ENCODE data around the gene CLTCL1. TPM values are rescaled to one million over a fixed set of nuclear protein-coding genes. Genes with fewer than 3 reads are reported as not detected.

Gene CLTCL1
- 4.2 and 9.9 TPM in 2 replicates for total RNA-seq

GRCh38 chr22:19291580-19292457 lies at the start of gene CLTCL1:
TSS of gene CLTCL1 (minus strand) at chr22:19291719. CDS start at chr22:19291641, 78 bp downstream.

GRCh38 chr22:19178657-19179496 lies 112.6 kb downstream of the CLTCL1 start, which contains the start of gene SLC25A1:
TSS of gene SLC25A1 (minus strand) at chr22:19178736. CDS start at chr22:19178673, 63 bp downstream.

GRCh38 chr22:19149991-19150390 lies 141.5 kb downstream of the CLTCL1 start, which contains the start of gene GSC2:
TSS of gene GSC2 (minus strand) at chr22:19150292. CDS start at chr22:19150283, 9 bp downstream.

GRCh38 chr22:19130959-19131684 lies 160.4 kb downstream of the CLTCL1 start, which contains the start of gene TSSK2:
TSS of gene TSSK2 (plus strand) at chr22:19131308. CDS start at chr22:19131400, 92 bp downstream.

Other genes with a start within 250 kb of the CLTCL1 start
- 38.9 and 42.0 TPM in 2 replicates for gene DGCR2, start 169.3 kb downstream of the CLTCL1 start, total RNA-seq
- not detected in 2 replicates for gene TSSK2, start 160.4 kb downstream of the CLTCL1 start, total RNA-seq
- 5.2 and 5.6 TPM in 2 replicates for gene ESS2, start 147.1 kb downstream of the CLTCL1 start, total RNA-seq
- not detected in 2 replicates for gene GSC2, start 141.4 kb downstream of the CLTCL1 start, total RNA-seq
- gene SLC25A1, start 113.0 kb downstream of the CLTCL1 start, total RNA-seq, result 46.4 and 66.6 TPM in 2 replicates
- gene HIRA, start 140.0 kb upstream of the CLTCL1 start, total RNA-seq, result 19.3 and 24.9 TPM in 2 replicates
- 26.2 and 35.4 TPM in 2 replicates for gene MRPL40, start 140.8 kb upstream of the CLTCL1 start, total RNA-seq
- 21.8 and 23.0 TPM in 2 replicates for gene C22orf39, start 156.0 kb upstream of the CLTCL1 start, total RNA-seq
- gene UFD1, start 187.5 kb upstream of the CLTCL1 start, total RNA-seq, result 113 and 153 TPM in 2 replicates
- gene CDC45, start 188.2 kb upstream of the CLTCL1 start, total RNA-seq, result 12.5 and 35.9 TPM in 2 replicates
- 433 and 857 TPM in 2 replicates for gene CLDN5, start 232.7 kb upstream of the CLTCL1 start, total RNA-seq